Uterus (tissue), 2 donors: ENCODE measurements around the gene PSMC3.

Experiments used
- POLR2A ChIP-seq, 2 donors: fragments of 450-650 bp; IDR thresholded peaks; one replicate each; pipeline ENCODE4 v1.6.1; 2016; ENCODE audit warnings: antibody characterized with exemption in 2 of 2, mild to moderate bottlenecking in 1 of 2, moderate library complexity in 1 of 2
- TF ChIP-seq, protein P1 (sequence below), 4 experiments: fragments of 200-600 bp in 2 of 4; fragments of 450-650 bp in 2 of 4; sonication (generic) in 2 of 4; IDR thresholded peaks; one replicate each; pipeline ENCODE4 v1.5.1; 2016 to 2019; ENCODE audit warnings: antibody characterized with exemption in 4 of 4, mild to moderate bottlenecking in 2 of 4, moderate library complexity in 1 of 4

DNA sequence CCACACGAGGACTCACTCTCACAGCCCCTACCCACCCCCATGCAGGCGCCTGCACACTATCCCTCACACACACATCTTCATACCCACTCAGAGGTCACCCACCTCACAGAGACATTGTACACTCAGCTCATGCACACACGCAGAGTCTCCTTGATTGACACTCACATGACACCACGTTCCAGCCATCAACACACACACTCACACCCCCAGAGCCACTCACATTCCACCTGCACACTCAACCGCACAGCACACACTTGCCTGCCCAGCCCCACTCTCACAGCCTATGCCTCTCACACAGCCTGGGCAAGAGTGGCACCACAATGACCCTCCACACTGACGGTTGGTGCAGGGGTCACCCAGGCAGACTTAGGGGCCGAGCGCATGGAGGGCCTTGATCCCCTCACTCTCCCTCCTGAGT is 50.1 kb downstream of the PSMC3 start:
- TF ChIP-seq, protein P1, sequence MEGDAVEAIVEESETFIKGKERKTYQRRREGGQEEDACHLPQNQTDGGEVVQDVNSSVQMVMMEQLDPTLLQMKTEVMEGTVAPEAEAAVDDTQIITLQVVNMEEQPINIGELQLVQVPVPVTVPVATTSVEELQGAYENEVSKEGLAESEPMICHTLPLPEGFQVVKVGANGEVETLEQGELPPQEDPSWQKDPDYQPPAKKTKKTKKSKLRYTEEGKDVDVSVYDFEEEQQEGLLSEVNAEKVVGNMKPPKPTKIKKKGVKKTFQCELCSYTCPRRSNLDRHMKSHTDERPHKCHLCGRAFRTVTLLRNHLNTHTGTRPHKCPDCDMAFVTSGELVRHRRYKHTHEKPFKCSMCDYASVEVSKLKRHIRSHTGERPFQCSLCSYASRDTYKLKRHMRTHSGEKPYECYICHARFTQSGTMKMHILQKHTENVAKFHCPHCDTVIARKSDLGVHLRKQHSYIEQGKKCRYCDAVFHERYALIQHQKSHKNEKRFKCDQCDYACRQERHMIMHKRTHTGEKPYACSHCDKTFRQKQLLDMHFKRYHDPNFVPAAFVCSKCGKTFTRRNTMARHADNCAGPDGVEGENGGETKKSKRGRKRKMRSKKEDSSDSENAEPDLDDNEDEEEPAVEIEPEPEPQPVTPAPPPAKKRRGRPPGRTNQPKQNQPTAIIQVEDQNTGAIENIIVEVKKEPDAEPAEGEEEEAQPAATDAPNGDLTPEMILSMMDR (IDR thresholded peaks at IDR 0.05): no peak
- TF ChIP-seq POLR2A (IDR thresholded peaks at IDR 0.05): no peak
